Cardiac septum (tissue), 1 donor: ENCODE results near the gene GSTM1. TPM values are rescaled to one million over a fixed set of nuclear protein-coding genes. Genes with fewer than 3 reads are reported as not detected.
A peak's percentile ranks its signal among the peaks of the same experiment; 100 is the strongest.

ENCODE experiments used
- DNase-seq: peaks from one replicate; pipeline ENCODE4 v3.0.0-alpha.2; 2020; ENCODE audit warnings: low spot score
- intact Hi-C: fragments of 100-400 bp; cut with DNase I; formaldehyde crosslinking; loops from one replicate; pipeline ENCODE4 v1.14.0; 2022
- total RNA-seq: library from RNA; stranded (reverse); fragmentation: NEBNext Ultra II Directional; extraction: Animal tissue kit (Norgen Biotek cat#: 25700); gene quantifications from one replicate; pipeline ENCODE4 v1.2.1, GENCODE V29; 2021
- donor health status: DM: no; HTN: no; CAD: no.

Gene GSTM1
- total RNA-seq, 1 donor from 2014 or later = 44.1 TPM

- no peak for DNase-seq
- intact Hi-C loops = no loop called here
These were observed 31.8 kb downstream of the GSTM1 start for GRCh38 chr1:109719337-109719837.

GRCh38 chr1:109721042-109721441 is 33.4 kb downstream of the GSTM1 start:
- intact Hi-C loops = no loop called here
- DNase-seq = no peak

- intact Hi-C loops = no loop called here
- DNase-seq = no peak
These were observed 34.4 kb downstream of the GSTM1 start for GRCh38 chr1:109721971-109722370.

- intact Hi-C loops = no loop called here
- no peak for DNase-seq
These were observed 35.5 kb downstream of the GSTM1 start for GRCh38 chr1:109722908-109723691.

GRCh38 chr1:109724933-109725332 is 37.3 kb downstream of the GSTM1 start:
- intact Hi-C loops = no loop called here
- no peak for DNase-seq

GRCh38 chr1:109725510-109725909 is 37.9 kb downstream of the GSTM1 start:
- DNase-seq = no peak
- intact Hi-C loops = no loop called here

GRCh38 chr1:109726007-109726406 is 38.4 kb downstream of the GSTM1 start:
- no peak for DNase-seq
- intact Hi-C loops = no loop called here

GRCh38 chr1:109726728-109727373 is 39.2 kb downstream of the GSTM1 start:
- DNase-seq = no peak
- intact Hi-C loops = no loop called here

GRCh38 chr1:109728870-109729269 is 41.3 kb downstream of the GSTM1 start:
- DNase-seq = no peak
- intact Hi-C loops = no loop called here

GRCh38 chr1:109730666-109731065 is 43.0 kb downstream of the GSTM1 start:
- intact Hi-C loops = no loop called here

GRCh38 chr1:109732390-109732881 is 44.8 kb downstream of the GSTM1 start:
- DNase-seq = no peak
- intact Hi-C loops = no loop called here

More at GRCh38 chr1:109730666-109731065, 43.0 kb downstream of the GSTM1 start:
- no peak for DNase-seq

GRCh38 chr1:109733236-109733870 is 45.7 kb downstream of the GSTM1 start:
- DNase-seq = no peak
- intact Hi-C loops = no loop called here

GRCh38 chr1:109739738-109740614 is 52.4 kb downstream of the GSTM1 start:
- intact Hi-C loops = no loop called here

GRCh38 chr1:109740615-109741373 is 53.2 kb downstream of the GSTM1 start, which contains the start of gene GSTM3:
GSTM3 (minus strand) TSS chr1:109741038; CDS start chr1:109740287, 751 bp downstream.
- intact Hi-C loops = no loop called here
- no peak for DNase-seq

More at GRCh38 chr1:109739738-109740614, 52.4 kb downstream of the GSTM1 start:
- peak; percentile 90 for DNase-seq

Other genes starting within 250 kb of the GSTM1 start
- 28.9 TPM for gene SYPL2, start 221.3 kb upstream of the GSTM1 start, total RNA-seq
- gene ATXN7L2, start 203.9 kb upstream of the GSTM1 start, total RNA-seq = 3.8 TPM
- gene CYB561D1, start 193.7 kb upstream of the GSTM1 start, total RNA-seq = 5.5 TPM
- gene AMIGO1, start 178.1 kb upstream of the GSTM1 start, total RNA-seq = 13.8 TPM
- gene GPR61, start 147.9 kb upstream of the GSTM1 start, total RNA-seq = 0.13 TPM
- gene GNAI3, start 139.2 kb upstream of the GSTM1 start, total RNA-seq = 3.9 TPM
- not detected for gene GNAT2, start 68.2 kb upstream of the GSTM1 start, total RNA-seq
- 16.7 TPM for gene AMPD2, start 68.0 kb upstream of the GSTM1 start, total RNA-seq
- 33.0 TPM for gene GSTM4, start 31.7 kb upstream of the GSTM1 start, total RNA-seq
- 43.5 TPM for gene GSTM2, start 19.8 kb upstream of the GSTM1 start, total RNA-seq
- 2.6 TPM for gene GSTM5, start 24.4 kb downstream of the GSTM1 start, total RNA-seq
- 93.2 TPM for gene GSTM3, start 53.2 kb downstream of the GSTM1 start, total RNA-seq
- not detected for gene EPS8L3, start 76.1 kb downstream of the GSTM1 start, total RNA-seq
- 16.7 TPM for gene CSF1, start 223.0 kb downstream of the GSTM1 start, total RNA-seq